ENCODE results near the gene PITPNM3. TPM values are rescaled to one million over a fixed set of nuclear protein-coding genes. Genes with fewer than 3 reads are reported as not detected.

PITPNM3 gene
- total RNA-seq, 1 experiment from 2014 or later = 0.71 TPM

DNA sequence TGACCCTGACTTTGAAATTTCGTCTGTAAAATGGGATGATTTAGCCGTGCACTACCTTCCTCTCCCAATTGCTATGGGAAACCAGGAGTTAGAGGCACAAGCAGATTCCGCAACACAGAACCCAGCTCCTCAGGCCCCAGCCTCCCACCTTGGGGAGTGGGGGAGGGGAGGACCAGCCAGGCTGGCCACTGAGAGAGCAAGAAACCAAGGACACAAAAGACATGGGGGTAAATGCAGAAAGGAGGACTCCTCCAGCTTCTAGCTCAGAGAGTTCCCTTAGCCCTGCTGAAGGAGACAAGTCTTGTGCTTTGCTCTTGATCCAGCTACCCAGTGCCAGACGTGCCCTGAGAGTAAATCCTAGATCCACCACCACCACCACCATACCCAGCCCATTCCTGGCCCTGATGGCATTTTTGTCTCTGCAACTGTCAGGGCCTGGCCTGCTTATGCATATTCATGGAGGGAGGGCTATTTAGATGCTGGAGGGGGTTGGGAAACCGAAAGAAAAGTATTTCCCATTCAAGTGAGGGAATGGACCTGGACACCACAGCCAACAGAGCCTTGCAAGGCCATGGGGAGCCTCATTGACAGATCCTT, 25.9 kb downstream of the PITPNM3 start:
- no peaks in the 10 kb centered on the region for H3K9me3 ChIP-seq (ENCODE audit: low read depth, low read length, poor library complexity, severe bottlenecking)
- ChIA-PET POLR2A (ENCODE audit: low non-redundant PET) (no interaction called here), CTCF (no interaction called here)
- no peaks in the 10 kb centered on the region for H3K4me1 ChIP-seq (ENCODE audit: insufficient read depth, low read length, poor library complexity, severe bottlenecking)
- no peak for DNase-seq (ENCODE audit: low spot score)
- H3K4me3 ChIP-seq (ENCODE audit: low read depth, low read length, poor library complexity, severe bottlenecking) = no peak overlapping the region
- intact Hi-C loops (cut with micrococcal nuclease; ENCODE audit: unreplicated experiment) = no loop called here
- no peaks in the 10 kb centered on the region for H3K36me3 ChIP-seq (ENCODE audit: insufficient read depth, low read length, poor library complexity, severe bottlenecking)
- H3K27me3 ChIP-seq (replicated peaks; ENCODE audit: insufficient read depth, low read depth, low read length, poor library complexity) = no peaks in the 10 kb centered on the region
- BruUV-seq (replicated peaks) = no TSS peak
- no peak for TF ChIP-seq EZH2 (IDR thresholded peaks at IDR 0.05; ENCODE audit: borderline replicate concordance, low read depth, low read length, poor library complexity, severe bottlenecking)
- TF ChIP-seq, protein P1, sequence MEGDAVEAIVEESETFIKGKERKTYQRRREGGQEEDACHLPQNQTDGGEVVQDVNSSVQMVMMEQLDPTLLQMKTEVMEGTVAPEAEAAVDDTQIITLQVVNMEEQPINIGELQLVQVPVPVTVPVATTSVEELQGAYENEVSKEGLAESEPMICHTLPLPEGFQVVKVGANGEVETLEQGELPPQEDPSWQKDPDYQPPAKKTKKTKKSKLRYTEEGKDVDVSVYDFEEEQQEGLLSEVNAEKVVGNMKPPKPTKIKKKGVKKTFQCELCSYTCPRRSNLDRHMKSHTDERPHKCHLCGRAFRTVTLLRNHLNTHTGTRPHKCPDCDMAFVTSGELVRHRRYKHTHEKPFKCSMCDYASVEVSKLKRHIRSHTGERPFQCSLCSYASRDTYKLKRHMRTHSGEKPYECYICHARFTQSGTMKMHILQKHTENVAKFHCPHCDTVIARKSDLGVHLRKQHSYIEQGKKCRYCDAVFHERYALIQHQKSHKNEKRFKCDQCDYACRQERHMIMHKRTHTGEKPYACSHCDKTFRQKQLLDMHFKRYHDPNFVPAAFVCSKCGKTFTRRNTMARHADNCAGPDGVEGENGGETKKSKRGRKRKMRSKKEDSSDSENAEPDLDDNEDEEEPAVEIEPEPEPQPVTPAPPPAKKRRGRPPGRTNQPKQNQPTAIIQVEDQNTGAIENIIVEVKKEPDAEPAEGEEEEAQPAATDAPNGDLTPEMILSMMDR (conservative IDR thresholded peaks at IDR 0.05; ENCODE audit: low read depth, low read length) = no peak
- H3K27ac ChIP-seq (ENCODE audit: low read depth, low read length, poor library complexity, severe bottlenecking) = no peak overlapping the region

DNA sequence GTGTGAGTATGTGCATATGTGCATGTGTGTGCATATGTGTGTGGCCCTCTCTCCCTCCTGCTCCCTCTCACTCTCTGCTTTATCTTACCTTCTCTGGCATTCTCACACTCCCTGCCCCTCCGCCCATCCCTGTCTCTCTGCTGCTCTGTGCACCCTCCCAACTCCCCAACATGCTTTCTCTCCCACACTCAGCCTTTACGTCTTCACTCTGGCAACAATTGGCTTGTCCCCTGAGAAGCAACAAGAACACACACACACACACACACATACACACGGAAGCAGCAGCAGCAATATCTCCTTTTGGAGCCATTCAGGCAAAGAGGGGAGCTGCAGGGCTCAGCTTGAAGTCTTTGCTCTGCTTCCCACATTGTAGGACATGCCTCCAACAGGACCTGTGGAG, 27.8 kb downstream of the PITPNM3 start:
- Histone ChIP-seq H3K36me3 (ENCODE audit: insufficient read depth, low read length, poor library complexity, severe bottlenecking) (no peaks in the 10 kb centered on the region), H3K4me1 (ENCODE audit: insufficient read depth, low read length, poor library complexity, severe bottlenecking) (no peaks in the 10 kb centered on the region), H3K9me3 (ENCODE audit: low read depth, low read length, poor library complexity, severe bottlenecking) (no peaks in the 10 kb centered on the region), H3K4me3 (ENCODE audit: low read depth, low read length, poor library complexity, severe bottlenecking) (no peak overlapping the region), H3K27me3 (replicated peaks; ENCODE audit: insufficient read depth, low read depth, low read length, poor library complexity) (no peaks in the 10 kb centered on the region), H3K27ac (ENCODE audit: low read depth, low read length, poor library complexity, severe bottlenecking) (no peak overlapping the region)
- BruUV-seq (replicated peaks) = no TSS peak
- POLR2A ChIA-PET (ENCODE audit: low non-redundant PET) = no interaction called here
- CTCF ChIA-PET = no interaction called here
- no peak for TF ChIP-seq EZH2 (IDR thresholded peaks at IDR 0.05; ENCODE audit: borderline replicate concordance, low read depth, low read length, poor library complexity, severe bottlenecking)
- TF ChIP-seq, protein P1 (conservative IDR thresholded peaks at IDR 0.05; ENCODE audit: low read depth, low read length) = no peak
- intact Hi-C loops (cut with micrococcal nuclease; ENCODE audit: unreplicated experiment) = no loop called here
- DNase-seq (ENCODE audit: low spot score) = no peak

DNA sequence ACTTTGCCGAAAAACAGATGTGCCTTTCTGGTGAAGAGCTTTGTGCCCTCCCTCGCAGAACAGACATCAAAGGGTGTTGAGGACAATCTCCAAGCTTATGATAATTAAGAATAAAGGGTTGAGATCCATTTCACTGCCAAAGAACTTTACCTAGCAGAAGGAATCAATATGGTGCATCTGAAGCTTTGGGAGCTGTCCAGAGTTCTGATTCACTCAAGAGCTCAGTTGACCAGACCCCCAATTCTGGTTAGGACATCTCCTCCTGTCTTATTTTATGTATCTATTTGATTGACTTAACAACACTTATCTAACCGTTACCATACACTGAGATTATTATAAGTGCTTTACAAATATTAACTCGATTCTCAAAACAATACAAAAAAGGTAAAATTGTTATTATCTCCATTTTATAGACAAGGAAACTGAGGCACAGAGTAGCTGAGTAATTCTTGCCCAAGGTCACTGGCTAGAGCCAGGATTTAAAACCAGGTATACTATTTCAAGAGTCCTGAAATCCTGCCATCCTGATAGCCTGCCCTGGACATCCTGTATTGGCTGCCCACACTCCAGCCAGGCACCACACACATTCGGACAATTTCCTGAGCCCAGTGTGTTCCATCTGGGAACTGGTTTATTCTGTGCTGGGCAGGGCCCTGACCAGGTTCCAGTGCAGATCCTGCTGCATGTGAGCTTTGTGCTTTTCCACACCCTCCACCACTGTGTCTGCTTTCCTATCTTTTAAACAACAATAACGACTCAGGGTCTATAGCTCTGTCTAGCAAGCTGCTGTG, 29.8 kb downstream of the PITPNM3 start:
- ChIA-PET CTCF (no interaction called here), POLR2A (ENCODE audit: low non-redundant PET) (no interaction called here)
- Histone ChIP-seq H3K9me3 (ENCODE audit: low read depth, low read length, poor library complexity, severe bottlenecking) (no peaks in the 10 kb centered on the region), H3K27ac (ENCODE audit: low read depth, low read length, poor library complexity, severe bottlenecking) (no peak overlapping the region), H3K4me1 (ENCODE audit: insufficient read depth, low read length, poor library complexity, severe bottlenecking) (no peaks in the 10 kb centered on the region), H3K4me3 (ENCODE audit: low read depth, low read length, poor library complexity, severe bottlenecking) (no peak overlapping the region), H3K27me3 (replicated peaks; ENCODE audit: insufficient read depth, low read depth, low read length, poor library complexity) (no peaks in the 10 kb centered on the region), H3K36me3 (ENCODE audit: insufficient read depth, low read length, poor library complexity, severe bottlenecking) (no peaks in the 10 kb centered on the region)
- intact Hi-C loops (cut with micrococcal nuclease; ENCODE audit: unreplicated experiment) = no loop called here
- no peak for TF ChIP-seq EZH2 (IDR thresholded peaks at IDR 0.05; ENCODE audit: borderline replicate concordance, low read depth, low read length, poor library complexity, severe bottlenecking)
- TF ChIP-seq, protein P1 (conservative IDR thresholded peaks at IDR 0.05; ENCODE audit: low read depth, low read length) = no peak
- BruUV-seq (replicated peaks) = no TSS peak
- no peak for DNase-seq (ENCODE audit: low spot score)

Data from A673 (cell line).